Prostate gland (tissue), 2 donors: ENCODE data around the gene NDUFA11.

Experiments
- CTCF ChIP-seq, 4 experiments: fragments of 200-600 bp in 2 of 4; fragments of 450-650 bp in 2 of 4; sonication (generic) in 2 of 4; IDR thresholded peaks; 1 replicate in 3 of 4; 2 replicates in 1 of 4; pipeline ENCODE4 v1.5.1; 2016 to 2019; ENCODE audit warnings: antibody characterized with exemption in 4 of 4, mild to moderate bottlenecking in 2 of 4, moderate library complexity in 2 of 4
- POLR2AphosphoS5 ChIP-seq: sonication (generic); formaldehyde crosslinking; IDR thresholded peaks from one replicate; pipeline ENCODE4 v1.6.1; 2017; ENCODE audit warnings: antibody characterized with exemption

- TF ChIP-seq CTCF (IDR thresholded peaks at IDR 0.05), result no peak
- TF ChIP-seq POLR2AphosphoS5, result no peak
Measured at GRCh38 chr19:5907241-5907640, 3.7 kb upstream of the NDUFA11 start.
